RWPE1 (cell line): ENCODE measurements around the gene GPR142.

Source experiments
- CTCF ChIA-PET: fragments of 350-600 bp; sonication (Branson Sonifier 250); formaldehyde crosslinking; extraction: SDS; loops from one replicate; lab custom pipeline; 2021; lab: Yijun Ruan, JAX
- POLR2A ChIA-PET: fragments of 400-600 bp; formaldehyde crosslinking; extraction: SDS; loops from one replicate; lab custom pipeline; 2020; ENCODE audit warnings: antibody characterized with exemption; ENCODE audit not compliant: low non-redundant PET; lab: Yijun Ruan, JAX
- DNase-seq: peaks from one replicate; pipeline ENCODE4 v3.0.0; 2012; ENCODE audit warnings: low spot score
- H3K27ac ChIP-seq: fragments of 450-650 bp; 2 replicates; pipeline ENCODE4 v1.5.1; 2017
- TF ChIP-seq, protein P1 (sequence below): fragments of 450-650 bp; conservative IDR thresholded peaks from 2 replicates; pipeline ENCODE4 v1.5.1; 2017; ENCODE audit warnings: low read depth, mild to moderate bottlenecking

GPR142 gene

GRCh38 chr17:74380086-74380958 lies 13.0 kb downstream of the GPR142 start:
- POLR2A ChIA-PET = no interaction called here
- H3K27ac ChIP-seq = peak overlapping the region; percentile 89
- peak; percentile 75 for DNase-seq

DNA sequence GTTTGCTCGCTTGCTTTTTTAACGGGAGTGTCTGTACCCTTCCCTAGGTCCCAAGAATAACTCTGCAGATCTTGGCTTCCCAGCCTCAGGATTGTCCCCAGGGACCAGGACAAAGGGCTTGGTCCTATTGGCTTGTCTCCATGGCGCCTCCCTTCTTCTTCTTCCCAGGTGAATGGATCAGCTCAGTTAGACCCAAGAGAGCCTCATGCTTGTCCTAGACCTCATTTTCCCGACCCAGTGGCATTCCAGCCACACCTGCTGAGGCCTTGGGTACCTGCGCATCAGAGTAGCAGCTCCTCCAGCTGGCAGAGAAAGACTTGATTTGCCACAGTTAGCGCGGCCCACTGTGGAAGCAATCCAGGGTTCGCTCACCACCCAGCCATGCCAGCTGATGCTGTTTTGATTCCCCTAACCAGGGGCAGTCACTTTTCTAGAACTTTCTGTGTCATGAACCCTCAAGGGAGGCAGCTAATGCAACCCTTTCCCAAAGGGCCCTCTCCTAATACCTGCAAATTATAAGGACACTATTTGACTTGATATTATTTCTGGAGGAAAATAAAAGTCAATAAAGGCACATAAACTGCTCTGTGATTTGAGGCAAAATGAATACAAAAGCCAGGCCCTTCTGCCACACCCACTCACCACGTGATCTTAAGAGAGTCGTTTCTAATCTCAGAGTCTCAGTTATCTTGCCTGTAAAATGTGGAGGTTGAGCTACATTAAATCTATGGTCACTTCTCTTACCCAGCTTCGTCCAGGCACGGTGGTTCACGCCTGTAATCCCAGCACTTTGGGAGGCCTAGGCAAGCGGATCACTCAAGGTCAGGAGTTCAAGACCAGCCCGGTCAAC lies 13.9 kb downstream of the GPR142 start:
- H3K27ac ChIP-seq = peak overlapping the region; percentile 89
- no peak for DNase-seq
- TF ChIP-seq, protein P1, sequence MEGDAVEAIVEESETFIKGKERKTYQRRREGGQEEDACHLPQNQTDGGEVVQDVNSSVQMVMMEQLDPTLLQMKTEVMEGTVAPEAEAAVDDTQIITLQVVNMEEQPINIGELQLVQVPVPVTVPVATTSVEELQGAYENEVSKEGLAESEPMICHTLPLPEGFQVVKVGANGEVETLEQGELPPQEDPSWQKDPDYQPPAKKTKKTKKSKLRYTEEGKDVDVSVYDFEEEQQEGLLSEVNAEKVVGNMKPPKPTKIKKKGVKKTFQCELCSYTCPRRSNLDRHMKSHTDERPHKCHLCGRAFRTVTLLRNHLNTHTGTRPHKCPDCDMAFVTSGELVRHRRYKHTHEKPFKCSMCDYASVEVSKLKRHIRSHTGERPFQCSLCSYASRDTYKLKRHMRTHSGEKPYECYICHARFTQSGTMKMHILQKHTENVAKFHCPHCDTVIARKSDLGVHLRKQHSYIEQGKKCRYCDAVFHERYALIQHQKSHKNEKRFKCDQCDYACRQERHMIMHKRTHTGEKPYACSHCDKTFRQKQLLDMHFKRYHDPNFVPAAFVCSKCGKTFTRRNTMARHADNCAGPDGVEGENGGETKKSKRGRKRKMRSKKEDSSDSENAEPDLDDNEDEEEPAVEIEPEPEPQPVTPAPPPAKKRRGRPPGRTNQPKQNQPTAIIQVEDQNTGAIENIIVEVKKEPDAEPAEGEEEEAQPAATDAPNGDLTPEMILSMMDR = no peak
- CTCF ChIA-PET = interaction anchor here (1.1 to 4.8 kb wide), 7 partner anchors 12 to 222 kb away, joined by 3 to 56 read pairs (median 7); no protein-coding TSS in a partner anchor
- POLR2A ChIA-PET = no interaction called here

More at GRCh38 chr17:74380086-74380958, 13.0 kb downstream of the GPR142 start:
- CTCF ChIA-PET = interaction anchor here (0.5 to 4.8 kb wide), 17 partner anchors 12 to 696 kb away, joined by 3 to 56 read pairs (median 3); no protein-coding TSS in a partner anchor
- TF ChIP-seq, protein P1 = no peak; the same call in 1 of the 2 replicates

DNA sequence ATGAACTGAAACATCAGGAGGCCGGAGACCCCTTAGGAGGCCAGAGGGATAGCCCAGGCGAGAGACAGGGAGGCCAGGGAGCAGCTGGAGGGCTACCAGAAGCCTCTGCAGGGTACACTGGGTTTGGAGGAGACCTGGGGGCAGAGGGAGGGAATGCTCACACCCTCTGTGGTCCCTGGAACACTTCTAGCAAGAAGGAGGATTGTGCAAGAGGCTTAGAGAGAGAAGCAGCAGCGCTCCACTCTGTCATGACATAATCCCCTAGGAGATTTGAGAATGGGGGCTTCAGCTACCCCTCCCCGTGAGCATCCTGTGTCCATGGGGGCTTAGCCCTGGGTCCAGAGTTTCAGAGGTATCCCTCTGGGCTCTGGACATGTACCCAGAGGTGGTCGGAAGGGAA lies 15.8 kb downstream of the GPR142 start:
- CTCF ChIA-PET = no interaction called here
- no peak overlapping the region for H3K27ac ChIP-seq
- no peak for DNase-seq
- TF ChIP-seq, protein P1 = no peak
- POLR2A ChIA-PET = no interaction called here

DNA sequence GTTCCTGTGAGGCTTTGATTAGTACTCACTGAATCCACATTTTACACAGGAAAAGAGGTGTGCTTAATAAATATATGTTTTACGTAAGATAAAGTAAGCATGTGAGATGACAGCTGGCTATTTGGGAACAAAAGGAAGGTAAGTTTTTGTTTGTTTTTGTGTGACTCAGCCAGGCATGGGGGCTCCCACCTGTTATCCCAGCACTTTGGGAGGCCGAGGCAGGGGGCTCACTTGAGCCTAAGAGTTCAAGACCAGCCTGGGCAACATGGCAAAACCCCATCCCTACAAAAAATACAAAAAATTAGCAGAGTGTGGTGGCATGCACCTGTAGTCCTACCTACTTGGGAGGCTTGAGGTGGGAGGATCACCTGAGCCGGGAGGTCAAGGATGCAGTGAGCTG lies 17.9 kb downstream of the GPR142 start:
- DNase-seq = no peak
- no peak overlapping the region for H3K27ac ChIP-seq
- CTCF ChIA-PET = interaction anchor here (1.0 kb wide), 1 partner anchor 72 kb away, joined by 3 read pairs; no protein-coding TSS in a partner anchor
- TF ChIP-seq, protein P1 = no peak
- POLR2A ChIA-PET = no interaction called here

GRCh38 chr17:74386386-74386785 lies 19.1 kb downstream of the GPR142 start:
- ChIA-PET CTCF (no interaction called here), POLR2A (interaction anchor here (0.7 kb wide), 1 partner anchor 44 kb away, joined by 3 read pairs; no protein-coding TSS in a partner anchor)
- TF ChIP-seq, protein P1 = no peak
- H3K27ac ChIP-seq = no peak overlapping the region
- no peak for DNase-seq
